Measurements from ENCODE around the gene KDSR.

GRCh38 chr18:63377275-63377980 lies 10.4 kb upstream of the KDSR start:
- TF ChIP-seq POLR2A (IDR thresholded peaks at IDR 0.05) (no peak), CTCF (IDR thresholded peaks at IDR 0.05) (no peak), POLR2AphosphoS5 (IDR thresholded peaks at IDR 0.05) (no peak)

Data from stomach (tissue), 4 donors.